LoVo (cell line): ENCODE results near the gene MST1R.
A peak's percentile ranks its signal among the peaks of the same experiment; 100 is the strongest.
"Not testable (repeated sequence)": the region's sequence is repeated elsewhere in the genome, so short reads cannot be mapped to it uniquely, and the experiment has no call there.

ENCODE experiments used
- DNase-seq: peaks from one replicate; pipeline ENCODE4 v3.0.0-alpha.2; 2016; ENCODE audit warnings: low spot score

MST1R gene

GRCh38 chr3:49903451-49904424, at the start of gene MST1R:
Gene MST1R, minus strand, starts transcription at chr3:49903873. Its CDS starts 264 bp downstream, at chr3:49903609.
- peak; percentile 92 for DNase-seq

GRCh38 chr3:49952924-49953323, 49.3 kb upstream of the MST1R start:
- no peak for DNase-seq

GRCh38 chr3:49942651-49943050, 39.0 kb upstream of the MST1R start:
- DNase-seq, result no peak

GRCh38 chr3:49940667-49941249, 37.1 kb upstream of the MST1R start:
- DNase-seq, result no peak

- peak; percentile 98 for DNase-seq
These were observed 36.4 kb upstream of the MST1R start, which contains the start of gene RBM6 for GRCh38 chr3:49939858-49940666. Gene RBM6, plus strand, starts transcription at chr3:49940150. Its CDS starts 22,492 bp downstream, at chr3:49962642.

- DNase-seq, result no peak
These were observed 33.4 kb upstream of the MST1R start for GRCh38 chr3:49937090-49937489.

- DNase-seq, result not testable (repeated sequence)
These were observed 28.6 kb upstream of the MST1R start for GRCh38 chr3:49932281-49932680.

- DNase-seq, result no peak
These were observed 27.2 kb upstream of the MST1R start for GRCh38 chr3:49930922-49931321.

GRCh38 chr3:49930168-49930690, 26.6 kb upstream of the MST1R start:
- DNase-seq, result no peak

GRCh38 chr3:49929291-49930167, 25.9 kb upstream of the MST1R start, which contains the start of gene MON1A:
Gene MON1A, minus strand, starts transcription at chr3:49929811. Its CDS starts 16,465 bp downstream, at chr3:49913346.
- DNase-seq, result peak; percentile 91

GRCh38 chr3:49928481-49929017, 24.9 kb upstream of the MST1R start:
- no peak for DNase-seq

GRCh38 chr3:49927798-49928197, 24.1 kb upstream of the MST1R start:
- no peak for DNase-seq

- no peak for DNase-seq
These were observed 22.6 kb upstream of the MST1R start for GRCh38 chr3:49926117-49926728.

- no peak for DNase-seq
These were observed 21.8 kb upstream of the MST1R start for GRCh38 chr3:49925485-49925884.

- no peak for DNase-seq
These were observed 21.0 kb upstream of the MST1R start for GRCh38 chr3:49924683-49925082.

- DNase-seq, result not testable (repeated sequence)
These were observed 14.3 kb upstream of the MST1R start for GRCh38 chr3:49917806-49918590.

- no peak for DNase-seq
These were observed 13.0 kb upstream of the MST1R start for GRCh38 chr3:49916686-49917085.

GRCh38 chr3:49914906-49915305, 11.2 kb upstream of the MST1R start:
- DNase-seq, result no peak

GRCh38 chr3:49912881-49913281, 9.2 kb upstream of the MST1R start:
- no peak for DNase-seq
